GM12891 (cell line): ENCODE measurements around the gene ARHGAP26.

Source experiments
- POLR2A ChIP-seq: IDR thresholded peaks from 2 replicates; pipeline ENCODE4 v1.6.1; 2011; ENCODE audit warnings: low read depth, low read length, control low read depth
- POLR2AphosphoS5 ChIP-seq: IDR thresholded peaks from 2 replicates; pipeline ENCODE4 v1.6.1; 2011; ENCODE audit warnings: low read depth, low read length, control low read depth

DNA sequence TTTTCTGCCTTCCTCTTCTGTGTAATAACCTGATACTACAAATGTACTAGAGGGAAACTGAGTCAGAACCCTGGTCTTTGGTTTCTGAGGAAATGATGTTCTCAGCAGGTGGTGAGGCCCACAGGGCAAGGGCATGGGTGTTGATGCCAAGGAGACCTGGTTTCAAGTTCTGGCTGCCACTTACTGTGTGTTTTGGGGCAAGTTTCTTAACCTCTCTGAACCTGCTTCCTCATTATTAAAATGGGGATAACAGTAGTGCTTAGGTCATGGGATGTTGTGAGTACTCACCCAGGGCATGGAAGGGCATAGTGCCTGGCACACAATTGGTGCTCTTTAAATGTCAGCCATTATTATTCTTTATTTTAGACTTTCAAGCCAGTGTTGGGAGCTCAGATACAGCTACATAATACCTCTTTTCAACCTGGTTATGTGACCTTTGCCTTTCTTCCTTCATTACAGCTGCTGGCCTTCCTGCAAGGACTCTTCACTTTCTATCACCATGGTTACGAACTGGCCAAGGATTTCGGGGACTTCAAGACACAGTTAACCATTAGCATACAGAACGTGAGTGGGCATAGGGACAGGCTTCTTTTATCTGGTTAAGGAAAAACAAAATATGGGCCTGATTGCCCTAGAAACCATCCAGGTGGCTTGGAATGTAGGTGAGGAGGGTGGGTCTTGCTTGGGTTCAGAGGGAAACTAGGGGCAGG is 131.5 kb downstream of the ARHGAP26 start:
- TF ChIP-seq POLR2A (no peak), POLR2AphosphoS5 (no peak)
